Nephron (organoid): Measurements from ENCODE around the gene LRP5.

Experiments used
- H3K27ac Mint-ChIP-seq, 3 experiments: 2 replicates each; pipeline ENCODE4 v1.8.0; 2020; ENCODE audit warnings: mixed read lengths in 3 of 3, mild to moderate bottlenecking in 2 of 3, moderate library complexity in 1 of 3
- H3K27me3 Mint-ChIP-seq: 2 replicates; pipeline ENCODE4 v1.8.0; 2021; ENCODE audit warnings: low read depth, mild to moderate bottlenecking, moderate library complexity, mixed read lengths
- H3K36me3 Mint-ChIP-seq: 2 replicates; pipeline ENCODE4 v1.8.0; 2020; ENCODE audit warnings: low read depth, mixed read lengths
- H3K4me1 Mint-ChIP-seq: 2 replicates; pipeline ENCODE4 v1.8.0; 2020; ENCODE audit warnings: mixed read lengths
- H3K4me3 Mint-ChIP-seq, 3 experiments: 2 replicates each; pipeline ENCODE4 v1.8.0; 2020; ENCODE audit warnings: mild to moderate bottlenecking in 3 of 3, mixed read lengths in 3 of 3, moderate library complexity in 2 of 3
- H3K9me3 Mint-ChIP-seq: 2 replicates; pipeline ENCODE4 v1.8.0; 2020; ENCODE audit warnings: mixed read lengths
- TF ChIP-seq, protein P1 (sequence below), 3 experiments: fragments of 200-600 bp; sonication (generic); IDR thresholded peaks; one replicate each; pipeline ENCODE4 v1.5.0; 2021; ENCODE audit warnings: antibody characterized with exemption in 3 of 3; ENCODE audit not compliant: unreplicated experiment in 3 of 3

The LRP5 gene

DNA sequence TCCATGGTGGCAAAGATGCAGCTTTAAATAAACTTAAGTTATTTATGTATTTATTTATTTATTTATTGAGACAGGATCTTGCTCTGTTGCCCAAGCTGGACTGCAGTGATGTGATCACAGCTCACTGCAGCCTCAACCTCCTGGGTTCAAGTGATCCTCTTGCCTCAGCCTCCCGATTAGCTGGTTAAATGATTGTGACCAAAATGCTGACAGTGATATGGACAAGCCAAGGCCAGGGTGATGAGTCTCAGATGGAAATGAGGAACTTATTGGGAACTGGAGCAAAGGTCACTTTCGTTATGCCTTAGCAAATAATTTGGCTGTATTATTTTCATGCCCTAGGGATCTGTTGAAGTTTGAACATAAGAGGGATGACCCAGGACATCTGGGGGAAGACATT is 9.3 kb upstream of the LRP5 start:
- H3K4me1 Mint-ChIP-seq: peaks cover 8% of the 10 kb centered on the region
- TF ChIP-seq, protein P1, sequence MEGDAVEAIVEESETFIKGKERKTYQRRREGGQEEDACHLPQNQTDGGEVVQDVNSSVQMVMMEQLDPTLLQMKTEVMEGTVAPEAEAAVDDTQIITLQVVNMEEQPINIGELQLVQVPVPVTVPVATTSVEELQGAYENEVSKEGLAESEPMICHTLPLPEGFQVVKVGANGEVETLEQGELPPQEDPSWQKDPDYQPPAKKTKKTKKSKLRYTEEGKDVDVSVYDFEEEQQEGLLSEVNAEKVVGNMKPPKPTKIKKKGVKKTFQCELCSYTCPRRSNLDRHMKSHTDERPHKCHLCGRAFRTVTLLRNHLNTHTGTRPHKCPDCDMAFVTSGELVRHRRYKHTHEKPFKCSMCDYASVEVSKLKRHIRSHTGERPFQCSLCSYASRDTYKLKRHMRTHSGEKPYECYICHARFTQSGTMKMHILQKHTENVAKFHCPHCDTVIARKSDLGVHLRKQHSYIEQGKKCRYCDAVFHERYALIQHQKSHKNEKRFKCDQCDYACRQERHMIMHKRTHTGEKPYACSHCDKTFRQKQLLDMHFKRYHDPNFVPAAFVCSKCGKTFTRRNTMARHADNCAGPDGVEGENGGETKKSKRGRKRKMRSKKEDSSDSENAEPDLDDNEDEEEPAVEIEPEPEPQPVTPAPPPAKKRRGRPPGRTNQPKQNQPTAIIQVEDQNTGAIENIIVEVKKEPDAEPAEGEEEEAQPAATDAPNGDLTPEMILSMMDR (IDR thresholded peaks at IDR 0.05; ENCODE audit: unreplicated experiment in 3 of 3): no peak
- H3K36me3 Mint-ChIP-seq: no peaks in the 10 kb centered on the region
- no peak overlapping the region for H3K4me3 Mint-ChIP-seq
- H3K9me3 Mint-ChIP-seq: no peaks in the 10 kb centered on the region
- no peak overlapping the region for H3K27ac Mint-ChIP-seq
- peaks cover 7% of the 10 kb centered on the region for H3K27me3 Mint-ChIP-seq

DNA sequence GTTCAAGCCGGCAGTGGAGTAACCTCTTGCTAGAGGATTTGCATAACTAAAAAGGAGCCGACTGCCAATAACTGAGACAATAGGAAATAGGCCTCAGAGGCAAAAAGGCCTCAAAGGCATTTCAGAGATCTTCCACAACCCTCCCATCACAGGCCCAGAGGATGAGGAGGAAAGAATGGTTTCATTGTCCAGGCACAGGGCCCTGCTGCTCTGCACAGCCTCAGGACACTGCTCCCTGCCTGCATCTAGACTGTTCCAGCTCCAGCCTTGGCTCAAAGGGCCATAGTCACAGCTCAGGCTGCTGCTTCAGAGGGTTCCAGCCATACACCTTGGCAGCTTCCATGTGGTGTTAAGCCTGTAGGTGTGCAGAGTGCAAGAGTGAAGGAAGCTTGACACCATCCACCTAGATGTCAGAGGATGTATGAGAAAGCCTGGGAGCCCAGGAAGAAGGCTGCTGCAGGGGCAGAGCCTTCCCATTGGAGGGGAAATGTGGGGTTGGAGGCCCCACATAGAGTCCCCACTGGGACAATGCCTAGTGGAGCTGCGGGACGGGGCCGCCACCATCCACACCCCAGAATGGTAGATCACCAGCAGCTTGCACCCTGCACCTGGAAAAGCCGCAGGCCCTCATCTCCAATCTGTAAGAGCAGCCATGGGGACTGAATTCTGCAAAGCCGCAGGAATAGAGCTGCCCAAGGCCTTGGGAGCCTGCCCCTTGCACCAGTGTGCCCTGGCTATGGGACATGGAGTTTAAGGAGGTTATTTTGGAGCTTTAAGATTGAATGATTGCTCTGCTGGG is 8.2 kb upstream of the LRP5 start:
- no peaks in the 10 kb centered on the region for H3K9me3 Mint-ChIP-seq

GRCh38 chr11:68306636-68307035 is 5.8 kb upstream of the LRP5 start:
- peaks cover 18% of the 10 kb centered on the region for H3K27me3 Mint-ChIP-seq
- peaks cover 26% of the 10 kb centered on the region for H3K4me1 Mint-ChIP-seq
- H3K9me3 Mint-ChIP-seq: no peaks in the 10 kb centered on the region
- H3K36me3 Mint-ChIP-seq: no peaks in the 10 kb centered on the region
- peak overlapping the region in 1 of 3 experiments; percentile 61 for H3K27ac Mint-ChIP-seq
- peak overlapping the region in 1 of 3 experiments; percentile 27 for H3K4me3 Mint-ChIP-seq
- TF ChIP-seq, protein P1 (IDR thresholded peaks at IDR 0.05; ENCODE audit: unreplicated experiment in 3 of 3): no peak

More for the DNA sequence above, 8.2 kb upstream of the LRP5 start:
- Mint-ChIP-seq H3K27ac (no peak overlapping the region), H3K4me3 (no peak overlapping the region), H3K27me3 (peaks cover 7% of the 10 kb centered on the region), H3K36me3 (no peaks in the 10 kb centered on the region), H3K4me1 (peaks cover 8% of the 10 kb centered on the region)
- TF ChIP-seq, protein P1 (IDR thresholded peaks at IDR 0.05; ENCODE audit: unreplicated experiment in 3 of 3): no peak

- H3K4me1 Mint-ChIP-seq: peaks cover 19% of the 10 kb centered on the region
- H3K9me3 Mint-ChIP-seq: no peaks in the 10 kb centered on the region
- peaks cover 18% of the 10 kb centered on the region for H3K27me3 Mint-ChIP-seq
- H3K36me3 Mint-ChIP-seq: no peaks in the 10 kb centered on the region
- H3K4me3 Mint-ChIP-seq: peak overlapping the region in 1 of 3 experiments; percentile 20
- no peak overlapping the region for H3K27ac Mint-ChIP-seq
- TF ChIP-seq, protein P1 (IDR thresholded peaks at IDR 0.05; ENCODE audit: unreplicated experiment in 3 of 3): no peak
These were observed 4.3 kb upstream of the LRP5 start for GRCh38 chr11:68308068-68308467.

DNA sequence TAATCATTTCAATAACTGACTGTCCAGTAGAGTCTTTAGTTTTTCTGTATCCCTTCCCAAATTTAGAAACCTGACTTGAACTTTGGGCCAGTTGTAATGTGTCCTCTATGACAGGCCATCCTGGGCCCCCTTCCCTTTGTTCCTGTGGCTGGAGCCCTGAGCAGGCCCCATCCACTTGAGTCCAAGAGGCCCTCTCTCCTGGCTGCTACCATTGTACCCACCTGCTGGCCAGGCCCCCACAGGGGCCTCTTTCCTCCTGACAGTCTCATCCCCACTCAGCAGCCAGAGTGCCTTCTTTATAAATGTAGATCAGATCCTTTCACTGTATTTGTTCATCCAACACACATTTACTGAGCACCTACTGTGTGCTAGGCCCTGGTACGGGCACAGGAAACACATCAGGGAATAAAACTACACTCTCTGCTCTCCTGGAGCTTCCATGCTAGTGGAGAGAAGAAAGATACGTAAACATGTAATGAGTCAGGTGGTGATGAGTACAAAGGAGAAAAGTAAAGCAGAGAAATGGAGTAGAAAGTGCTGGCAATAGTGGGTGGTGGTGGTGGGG is 2.7 kb upstream of the LRP5 start:
- Mint-ChIP-seq H3K27me3 (peaks cover 18% of the 10 kb centered on the region), H3K4me1 (peaks cover 34% of the 10 kb centered on the region), H3K36me3 (no peaks in the 10 kb centered on the region), H3K27ac (peak overlapping the region; percentile 65 to 86 (median 71)), H3K9me3 (no peaks in the 10 kb centered on the region), H3K4me3 (peak overlapping the region; percentile 45 to 86 (median 85))
- TF ChIP-seq, protein P1 (IDR thresholded peaks at IDR 0.05; ENCODE audit: unreplicated experiment in 3 of 3): no peak
